Hematopoietic multipotent progenitor cell treated with erythropoietin and hydrocortisone succinate and interleukin-3 and kit ligand, for 17 days (in vitro differentiated cells): Measurements from ENCODE around the gene ABCD2.
"Not testable (repeated sequence)": the region's sequence is repeated elsewhere in the genome, so short reads cannot be mapped to it uniquely, and the experiment has no call there.

Source experiments
- DNase-seq: peaks from one replicate; pipeline ENCODE4 v3.0.0-alpha.2; 2015; ENCODE audit warnings: low spot score

The ABCD2 gene

DNA sequence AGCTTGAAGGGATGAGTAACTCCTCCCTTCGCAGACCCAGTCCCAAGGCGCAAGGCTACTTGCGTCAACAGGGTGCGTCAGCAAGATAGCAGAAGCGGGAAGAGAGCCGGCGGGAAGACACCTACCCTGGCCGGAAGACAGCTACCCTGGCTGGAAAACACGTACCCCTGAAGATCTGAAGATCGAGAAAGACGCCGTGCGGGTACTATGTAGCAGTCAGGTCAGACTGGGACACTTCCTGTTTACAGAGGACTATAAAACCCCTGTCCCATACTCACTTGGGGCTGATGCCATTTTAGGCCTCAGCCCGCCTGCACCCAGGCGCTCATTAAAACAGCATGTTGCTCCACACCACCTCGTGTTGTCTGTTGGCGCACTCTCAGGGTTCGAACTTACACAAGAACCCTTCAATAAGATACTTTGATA lies 80.9 kb downstream of the ABCD2 start:
- no peak for DNase-seq

DNA sequence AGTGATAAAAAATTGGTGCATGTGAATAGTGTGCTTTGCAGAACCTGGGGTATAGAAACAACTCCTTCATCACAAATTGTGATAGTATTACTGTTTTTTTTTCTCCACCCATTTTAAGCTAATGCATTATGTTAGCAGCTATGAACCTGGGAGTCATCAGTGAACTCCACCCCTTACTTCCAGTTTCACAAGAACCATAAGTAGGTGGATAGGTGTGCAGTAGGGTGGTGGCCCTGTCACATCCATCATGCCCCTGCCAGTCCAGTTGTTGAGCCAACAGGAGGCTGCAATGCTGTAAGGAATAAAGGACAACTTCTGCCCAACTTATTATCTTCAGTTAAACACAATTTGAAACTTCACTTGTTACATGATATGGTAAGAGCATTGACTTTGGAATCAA lies 85.7 kb downstream of the ABCD2 start:
- DNase-seq, result no peak

DNA sequence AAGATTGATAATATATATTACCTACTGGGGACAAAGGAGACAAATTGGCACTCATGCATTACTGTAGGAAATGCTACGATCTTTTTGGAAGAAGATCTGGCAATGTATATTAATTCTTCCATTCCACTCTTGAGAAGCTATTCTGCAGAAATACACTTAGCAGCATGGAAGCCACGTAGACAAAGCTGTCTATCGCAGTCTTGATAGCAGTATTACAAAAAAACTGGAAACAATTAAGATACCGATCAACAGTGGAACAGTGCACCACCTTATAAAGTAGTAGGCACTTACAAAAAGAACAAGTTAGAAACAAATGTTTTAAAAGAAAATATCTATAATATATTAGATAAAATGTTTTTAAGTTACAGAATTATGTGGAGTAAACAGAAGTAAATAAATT lies 87.2 kb downstream of the ABCD2 start:
- DNase-seq, result no peak

DNA sequence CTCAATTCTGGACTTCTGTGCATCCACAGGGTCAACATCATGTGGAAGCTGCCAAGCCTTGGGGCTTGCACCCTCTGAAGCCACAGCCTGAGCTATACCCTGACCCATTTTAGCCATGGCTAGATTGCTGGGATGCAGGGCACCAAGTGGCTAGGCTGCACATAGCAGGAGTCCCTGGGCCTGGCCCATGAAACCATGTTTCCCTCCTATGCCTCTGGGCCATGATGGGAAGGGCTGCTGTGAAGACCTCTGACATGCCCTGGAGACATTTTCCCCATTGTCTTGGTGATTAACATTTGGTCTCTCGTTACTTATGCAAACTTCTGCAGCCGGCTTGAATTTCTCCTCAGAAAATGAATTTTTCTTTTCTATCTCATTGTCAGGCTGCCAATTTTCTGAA lies 92.6 kb downstream of the ABCD2 start:
- DNase-seq, result no peak

DNA sequence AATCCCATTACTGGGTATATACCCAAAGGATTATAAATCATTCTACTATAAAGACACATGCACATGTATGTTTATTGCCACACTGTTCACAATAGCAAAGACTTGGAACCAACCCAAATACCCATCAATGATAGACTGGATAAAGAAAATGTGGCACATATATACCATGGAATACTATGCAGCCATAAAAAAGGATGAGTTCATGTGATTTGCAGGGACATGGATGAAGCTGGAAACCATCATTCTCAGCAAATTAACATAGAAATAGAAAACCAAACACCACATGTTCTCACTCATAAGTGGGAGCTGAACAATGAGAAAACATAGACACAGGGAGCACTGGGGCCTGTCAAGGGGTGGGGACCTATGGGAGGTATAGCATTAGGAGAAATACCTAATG lies 97.4 kb downstream of the ABCD2 start:
- not testable (repeated sequence) for DNase-seq

DNA sequence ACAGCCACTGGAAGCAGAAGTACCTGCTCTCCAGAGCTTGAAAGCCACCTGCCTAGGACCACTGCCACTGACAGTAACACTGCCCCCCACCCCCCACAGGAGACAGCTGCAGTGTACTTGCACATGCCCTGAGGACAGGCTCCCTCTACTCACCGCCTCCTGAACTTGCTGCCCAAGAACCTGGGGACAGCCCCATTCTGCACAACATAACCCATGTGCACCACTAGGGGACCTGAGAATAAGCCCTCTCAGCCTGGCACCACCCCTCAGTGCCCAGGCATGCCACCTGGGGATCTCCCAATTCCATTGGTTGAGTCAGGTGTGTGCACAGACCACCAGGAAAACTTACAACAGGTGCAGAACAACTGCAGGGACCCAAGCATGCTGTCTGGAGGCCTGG lies 109.6 kb downstream of the ABCD2 start:
- no peak for DNase-seq

DNA sequence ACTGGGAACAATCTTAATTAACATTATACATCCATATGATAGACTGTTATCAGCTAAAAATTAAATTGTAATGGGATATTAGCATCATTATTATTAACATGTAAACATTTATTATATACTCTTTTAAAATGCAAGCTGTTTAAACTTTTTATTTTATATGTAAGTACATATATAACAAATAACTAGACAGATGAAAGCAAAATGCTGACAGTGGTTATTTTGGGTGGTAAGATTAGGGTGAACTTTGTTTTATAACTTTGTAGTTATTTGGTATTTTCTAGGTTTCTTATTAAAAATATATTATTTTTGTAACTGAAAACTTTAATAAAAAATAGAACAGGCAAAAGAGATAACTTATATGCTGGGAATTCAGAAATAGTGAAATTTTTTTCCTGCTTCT lies 114.0 kb downstream of the ABCD2 start:
- DNase-seq, result no peak

DNA sequence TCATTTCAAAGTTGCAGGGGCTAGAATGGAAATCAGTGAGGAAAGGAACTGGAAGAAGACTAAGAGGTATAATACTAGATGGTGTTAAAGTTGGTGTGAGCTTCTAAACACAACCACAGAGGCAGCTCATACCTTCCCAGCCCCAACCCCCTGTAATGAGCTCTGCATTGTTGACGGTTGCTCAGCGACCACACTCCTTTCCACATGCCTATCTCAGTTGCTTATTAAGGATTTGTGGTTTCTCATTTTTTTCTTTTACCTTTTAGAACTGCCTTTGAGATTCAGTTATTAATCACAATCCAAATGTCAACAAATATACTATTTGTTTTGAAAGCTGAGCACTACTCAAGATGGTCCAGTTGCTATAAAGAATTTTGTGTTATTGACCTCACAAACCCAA lies 114.6 kb downstream of the ABCD2 start:
- no peak for DNase-seq

DNA sequence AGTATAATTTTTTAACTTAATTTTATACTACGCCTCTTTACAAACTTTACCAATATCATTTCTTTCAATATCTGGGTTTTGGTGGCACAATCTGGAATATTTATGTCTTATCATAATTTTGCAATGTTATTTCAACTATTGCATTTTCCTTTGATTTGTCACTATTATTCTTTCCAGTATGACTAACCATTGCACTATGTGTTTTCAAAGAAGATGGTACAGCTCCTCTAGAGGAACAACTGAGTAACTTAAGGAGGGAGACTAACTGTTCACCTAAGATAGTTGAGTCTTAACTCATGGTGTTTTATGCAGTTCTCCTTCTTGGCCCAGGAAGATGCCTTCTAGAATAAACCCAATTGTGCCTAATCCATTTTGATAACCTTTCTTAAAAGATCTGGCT lies 116.2 kb downstream of the ABCD2 start:
- DNase-seq, result no peak

DNA sequence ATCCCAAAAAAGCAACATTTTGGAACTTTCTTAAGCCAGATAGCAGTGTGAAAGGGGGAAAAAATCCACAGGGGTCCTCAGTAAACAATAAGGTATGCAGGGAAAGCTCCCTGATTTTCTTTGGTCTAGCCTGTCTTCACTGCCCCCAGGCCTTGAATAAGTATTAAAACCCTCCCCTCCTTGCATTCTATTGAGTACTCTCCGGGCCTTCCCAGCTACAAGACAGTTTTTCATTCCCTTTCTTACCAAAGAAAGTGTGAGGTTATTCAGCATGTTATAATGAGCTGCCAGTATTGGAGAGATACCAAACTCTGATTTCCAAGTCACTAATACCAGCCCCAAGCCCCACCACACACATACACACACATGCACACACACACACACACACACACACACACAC lies 116.9 kb downstream of the ABCD2 start:
- DNase-seq, result no peak
